Astrocyte (in vitro differentiated cells and primary cell): ENCODE measurements around the gene EPHA7. TPM values are rescaled to one million over a fixed set of nuclear protein-coding genes. Genes with fewer than 3 reads are reported as not detected.

Experiments used
- DNase-seq: peaks from one replicate; pipeline ENCODE4 v3.0.0-alpha.2; 2010; ENCODE audit warnings: low read depth
- FAIRE-seq: peaks from 2 replicates; lab custom pipeline; 2011; peaks lifted over from hg19 to GRCh38; lab: Jason Lieb, UNC
- H2AFZ ChIP-seq: 2 replicates; pipeline ENCODE4 v1.6.0; 2012; ENCODE audit warnings: low read depth, low read length, inconsistent platforms
- H3K27ac ChIP-seq: 2 replicates; pipeline ENCODE4 v1.5.1; 2011; ENCODE audit warnings: low read depth, low read length, inconsistent platforms
- H3K27me3 ChIP-seq: 2 replicates; pipeline ENCODE4 v1.6.0; 2011; ENCODE audit warnings: low read length, inconsistent platforms; ENCODE audit not compliant: insufficient read depth
- H3K36me3 ChIP-seq: 2 replicates; pipeline ENCODE4 v1.5.1; 2011; ENCODE audit warnings: low read length, inconsistent platforms; ENCODE audit not compliant: insufficient read depth
- H3K4me1 ChIP-seq: 2 replicates; pipeline ENCODE4 v1.5.1; 2011; ENCODE audit warnings: low read length, inconsistent platforms; ENCODE audit not compliant: insufficient read depth
- H3K4me2 ChIP-seq: 2 replicates; pipeline ENCODE4 v1.6.0; 2012; ENCODE audit warnings: low read length, inconsistent platforms
- H3K4me3 ChIP-seq: 2 replicates; pipeline ENCODE4 v1.5.1; 2011; ENCODE audit warnings: low read depth, mild to moderate bottlenecking, low read length, inconsistent platforms; ENCODE audit not compliant: insufficient read depth
- H3K79me2 ChIP-seq: 2 replicates; pipeline ENCODE4 v1.6.0; 2012; ENCODE audit warnings: mild to moderate bottlenecking, low read length, inconsistent platforms; ENCODE audit not compliant: insufficient read depth
- H3K9ac ChIP-seq: 2 replicates; pipeline ENCODE4 v1.6.0; 2012; ENCODE audit warnings: mild to moderate bottlenecking, low read length, inconsistent platforms
- H3K9me3 ChIP-seq: 2 replicates; pipeline ENCODE4 v1.5.1; 2012; ENCODE audit warnings: low read depth, mild to moderate bottlenecking, low read length, inconsistent platforms; ENCODE audit not compliant: insufficient read depth
- H4K20me1 ChIP-seq: 2 replicates; pipeline ENCODE4 v1.6.0; 2012; ENCODE audit warnings: low read length, inconsistent platforms; ENCODE audit not compliant: insufficient read depth
- H3K27ac Mint-ChIP-seq: one replicate; pipeline ENCODE4 v1.8.0; 2021; ENCODE audit warnings: mild to moderate bottlenecking, mixed read lengths; ENCODE audit not compliant: unreplicated experiment
- H3K27me3 Mint-ChIP-seq: one replicate; pipeline ENCODE4 v1.8.0; 2021; ENCODE audit warnings: low read depth, mixed read lengths; ENCODE audit not compliant: unreplicated experiment
- H3K36me3 Mint-ChIP-seq: one replicate; pipeline ENCODE4 v1.8.0; 2021; ENCODE audit warnings: low read depth, mixed read lengths; ENCODE audit not compliant: unreplicated experiment
- H3K4me1 Mint-ChIP-seq: one replicate; pipeline ENCODE4 v1.8.0; 2021; ENCODE audit warnings: low read depth, mixed read lengths; ENCODE audit not compliant: unreplicated experiment
- H3K4me3 Mint-ChIP-seq: one replicate; pipeline ENCODE4 v1.8.0; 2021; ENCODE audit warnings: mild to moderate bottlenecking, moderate library complexity, mixed read lengths; ENCODE audit not compliant: unreplicated experiment
- H3K9me3 Mint-ChIP-seq: one replicate; pipeline ENCODE4 v1.8.0; 2021; ENCODE audit warnings: mild to moderate bottlenecking, mixed read lengths; ENCODE audit not compliant: unreplicated experiment
- EZH2 ChIP-seq: IDR thresholded peaks from 2 replicates; pipeline ENCODE4 v1.6.1; 2012; ENCODE audit warnings: mild to moderate bottlenecking, low read length, inconsistent platforms; ENCODE audit not compliant: insufficient read depth
- total RNA-seq: library from RNA; stranded (reverse); gene quantifications from 2 replicates; pipeline ENCODE4 v1.2.1, GENCODE V29; 2021
- TF ChIP-seq, protein P1 (sequence below): IDR thresholded peaks from 2 replicates; pipeline ENCODE4 v1.5.1; 2011; ENCODE audit warnings: low read depth, mild to moderate bottlenecking, inconsistent platforms, low read length, moderate library complexity; ENCODE audit not compliant: insufficient read depth

The EPHA7 gene
- total RNA-seq, 1 donor from 2014 or later = 0.82 TPM

DNA sequence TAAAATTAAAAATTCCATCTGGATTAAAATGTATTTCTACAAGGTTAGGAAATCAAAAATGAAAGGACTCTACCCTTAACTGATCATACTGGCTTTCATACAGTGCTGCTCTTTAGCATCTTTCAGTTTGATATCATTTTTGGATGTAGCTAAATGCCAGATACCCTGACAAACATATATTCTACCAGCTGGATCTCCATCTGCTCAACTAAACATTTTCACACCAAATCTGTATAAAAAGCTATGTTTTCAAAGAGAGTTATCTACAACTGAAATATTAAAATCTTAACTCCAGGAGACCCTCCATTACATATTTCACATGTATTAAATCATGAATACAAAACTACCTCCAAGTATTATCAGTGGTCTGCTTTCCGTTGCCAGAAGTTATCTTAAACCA lies 95.7 kb downstream of the EPHA7 start:
- no peak overlapping the region for H3K4me3 ChIP-seq
- H3K36me3 ChIP-seq = no peaks in the 10 kb centered on the region
- H3K79me2 ChIP-seq = no peaks in the 10 kb centered on the region
- Mint-ChIP-seq H3K27me3 (no peaks in the 10 kb centered on the region), H3K36me3 (no peaks in the 10 kb centered on the region), H3K27ac (no peak overlapping the region), H3K9me3 (no peaks in the 10 kb centered on the region), H3K4me3 (no peak overlapping the region), H3K4me1 (peaks cover 5% of the 10 kb centered on the region)
- no peak overlapping the region for H2AFZ ChIP-seq
- no peaks in the 10 kb centered on the region for H3K27me3 ChIP-seq
- no peak overlapping the region for H3K9ac ChIP-seq
- H3K9me3 ChIP-seq = no peaks in the 10 kb centered on the region
- no peak overlapping the region for H3K4me2 ChIP-seq
- TF ChIP-seq, protein P1, sequence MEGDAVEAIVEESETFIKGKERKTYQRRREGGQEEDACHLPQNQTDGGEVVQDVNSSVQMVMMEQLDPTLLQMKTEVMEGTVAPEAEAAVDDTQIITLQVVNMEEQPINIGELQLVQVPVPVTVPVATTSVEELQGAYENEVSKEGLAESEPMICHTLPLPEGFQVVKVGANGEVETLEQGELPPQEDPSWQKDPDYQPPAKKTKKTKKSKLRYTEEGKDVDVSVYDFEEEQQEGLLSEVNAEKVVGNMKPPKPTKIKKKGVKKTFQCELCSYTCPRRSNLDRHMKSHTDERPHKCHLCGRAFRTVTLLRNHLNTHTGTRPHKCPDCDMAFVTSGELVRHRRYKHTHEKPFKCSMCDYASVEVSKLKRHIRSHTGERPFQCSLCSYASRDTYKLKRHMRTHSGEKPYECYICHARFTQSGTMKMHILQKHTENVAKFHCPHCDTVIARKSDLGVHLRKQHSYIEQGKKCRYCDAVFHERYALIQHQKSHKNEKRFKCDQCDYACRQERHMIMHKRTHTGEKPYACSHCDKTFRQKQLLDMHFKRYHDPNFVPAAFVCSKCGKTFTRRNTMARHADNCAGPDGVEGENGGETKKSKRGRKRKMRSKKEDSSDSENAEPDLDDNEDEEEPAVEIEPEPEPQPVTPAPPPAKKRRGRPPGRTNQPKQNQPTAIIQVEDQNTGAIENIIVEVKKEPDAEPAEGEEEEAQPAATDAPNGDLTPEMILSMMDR = no peak
- TF ChIP-seq EZH2 = no peak
- no peak overlapping the region for H3K27ac ChIP-seq
- no peaks in the 10 kb centered on the region for H3K4me1 ChIP-seq
- DNase-seq = no peak
- FAIRE-seq = no peak
- H4K20me1 ChIP-seq = no peaks in the 10 kb centered on the region

- Histone ChIP-seq H3K27ac (no peak overlapping the region), H3K79me2 (no peaks in the 10 kb centered on the region), H3K27me3 (no peaks in the 10 kb centered on the region), H3K36me3 (no peaks in the 10 kb centered on the region), H4K20me1 (no peaks in the 10 kb centered on the region), H3K4me3 (no peak overlapping the region), H3K9me3 (no peaks in the 10 kb centered on the region), H3K9ac (no peak overlapping the region), H3K4me1 (no peaks in the 10 kb centered on the region), H3K4me2 (no peak overlapping the region), H2AFZ (no peak overlapping the region)
- Mint-ChIP-seq H3K4me3 (no peak overlapping the region), H3K36me3 (no peaks in the 10 kb centered on the region), H3K27me3 (no peaks in the 10 kb centered on the region), H3K9me3 (no peaks in the 10 kb centered on the region), H3K27ac (no peak overlapping the region), H3K4me1 (peaks cover 5% of the 10 kb centered on the region)
- DNase-seq = no peak
- no peak for FAIRE-seq
- TF ChIP-seq EZH2 = no peak
- TF ChIP-seq, protein P1 = no peak
These were observed 96.7 kb downstream of the EPHA7 start for GRCh38 chr6:93322651-93323050.

DNA sequence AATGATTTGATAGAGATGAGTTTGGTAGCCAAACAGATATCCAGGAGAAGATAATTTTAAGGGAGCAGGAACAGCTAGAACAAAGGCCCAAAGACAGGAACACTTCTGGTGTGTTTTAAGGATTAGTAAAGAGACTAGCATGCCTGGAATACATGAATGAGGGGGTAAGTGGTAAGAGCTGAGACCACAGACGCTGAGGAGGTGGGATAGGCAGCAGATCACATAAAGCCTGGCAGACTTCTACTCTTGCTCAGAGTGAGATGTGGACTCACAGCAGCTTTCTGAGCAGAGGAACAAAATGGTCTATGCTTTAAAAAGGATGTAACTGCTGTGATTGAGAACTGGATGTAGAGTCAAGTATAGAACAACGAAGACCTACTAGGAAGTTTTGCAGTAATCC lies 100.1 kb downstream of the EPHA7 start:
- no peak for TF ChIP-seq EZH2
- TF ChIP-seq, protein P1 = no peak
- no peaks in the 10 kb centered on the region for H3K27me3 Mint-ChIP-seq
- Histone ChIP-seq H3K27ac (no peak overlapping the region), H3K9me3 (no peaks in the 10 kb centered on the region), H3K4me3 (no peak overlapping the region), H3K9ac (no peak overlapping the region), H3K27me3 (no peaks in the 10 kb centered on the region), H3K4me2 (no peak overlapping the region), H4K20me1 (no peaks in the 10 kb centered on the region), H3K4me1 (no peaks in the 10 kb centered on the region), H2AFZ (no peak overlapping the region), H3K36me3 (no peaks in the 10 kb centered on the region), H3K79me2 (no peaks in the 10 kb centered on the region)
- no peak for FAIRE-seq
- no peak overlapping the region for H3K4me3 Mint-ChIP-seq
- peaks cover 7% of the 10 kb centered on the region for H3K4me1 Mint-ChIP-seq
- no peak for DNase-seq
- H3K36me3 Mint-ChIP-seq = no peaks in the 10 kb centered on the region
- H3K9me3 Mint-ChIP-seq = no peaks in the 10 kb centered on the region
- no peak overlapping the region for H3K27ac Mint-ChIP-seq
